HEK293 (cell line): ENCODE results near the gene EPG5.

Source experiments
- KLF7 ChIP-seq: fragments of 450-650 bp; formaldehyde crosslinking; IDR thresholded peaks from 2 replicates; pipeline ENCODE4 v1.5.1; 2016; ENCODE audit warnings: missing biosample characterization, missing genetic modification characterization, borderline replicate concordance
- ZBTB20 ChIP-seq: fragments of 450-650 bp; formaldehyde crosslinking; IDR thresholded peaks from 2 replicates; pipeline ENCODE4 v1.5.1; 2016; ENCODE audit warnings: missing biosample characterization, missing genetic modification characterization
- ZNF138 ChIP-seq: fragments of 450-650 bp; formaldehyde crosslinking; IDR thresholded peaks from 2 replicates; pipeline ENCODE4 v1.5.1; 2016; ENCODE audit warnings: missing biosample characterization, missing genetic modification characterization, borderline replicate concordance
- ZNF274 ChIP-seq, 2 experiments: fragments of 200-500 bp in 1 of 2; fragments of 450-650 bp in 1 of 2; sonication (Bioruptor generic) in 1 of 2; formaldehyde crosslinking in 1 of 2; IDR thresholded peaks; 2 replicates each; pipeline versions ENCODE4 v1.5.1 to v1.6.1; 2014 to 2016; ENCODE audit warnings: borderline replicate concordance in 1 of 2, inconsistent platforms in 1 of 2, low read length in 1 of 2, missing biosample characterization in 1 of 2, missing genetic modification characterization in 1 of 2
- ZNF362 ChIP-seq: fragments of 450-650 bp; formaldehyde crosslinking; IDR thresholded peaks from 2 replicates; pipeline ENCODE4 v1.5.1; 2016; ENCODE audit warnings: missing biosample characterization, missing genetic modification characterization
- ZNF473 ChIP-seq: fragments of 450-650 bp; formaldehyde crosslinking; IDR thresholded peaks from 2 replicates; pipeline ENCODE4 v1.5.1; 2017; ENCODE audit warnings: missing biosample characterization, missing genetic modification characterization

- no peak for TF ChIP-seq ZNF362 (tag by site-specific recombination)
- TF ChIP-seq ZNF473 (tag by site-specific recombination): no peak
- no peak for TF ChIP-seq ZNF138
- TF ChIP-seq ZNF274 (IDR thresholded peaks at IDR 0.05; ENCODE audit: low read length): no peak
- no peak for TF ChIP-seq ZNF274 (tag by site-specific recombination; IDR thresholded peaks at IDR 0.05; ENCODE audit: borderline replicate concordance)
- no peak for TF ChIP-seq KLF7
- TF ChIP-seq ZBTB20 (tag by site-specific recombination): no peak
These were observed 127.4 kb downstream of the EPG5 start for GRCh38 chr18:45839414-45840395.
